HG03066 (cell line): ENCODE measurements around the gene CSTB.

ENCODE experiments used
- ATAC-seq: cut with Tn5 transposase; IDR thresholded peaks from one replicate; pipeline ENCODE4 v1.9.1; 2021; ENCODE audit warnings: low read depth; ENCODE audit not compliant: unreplicated experiment

The CSTB gene

DNA sequence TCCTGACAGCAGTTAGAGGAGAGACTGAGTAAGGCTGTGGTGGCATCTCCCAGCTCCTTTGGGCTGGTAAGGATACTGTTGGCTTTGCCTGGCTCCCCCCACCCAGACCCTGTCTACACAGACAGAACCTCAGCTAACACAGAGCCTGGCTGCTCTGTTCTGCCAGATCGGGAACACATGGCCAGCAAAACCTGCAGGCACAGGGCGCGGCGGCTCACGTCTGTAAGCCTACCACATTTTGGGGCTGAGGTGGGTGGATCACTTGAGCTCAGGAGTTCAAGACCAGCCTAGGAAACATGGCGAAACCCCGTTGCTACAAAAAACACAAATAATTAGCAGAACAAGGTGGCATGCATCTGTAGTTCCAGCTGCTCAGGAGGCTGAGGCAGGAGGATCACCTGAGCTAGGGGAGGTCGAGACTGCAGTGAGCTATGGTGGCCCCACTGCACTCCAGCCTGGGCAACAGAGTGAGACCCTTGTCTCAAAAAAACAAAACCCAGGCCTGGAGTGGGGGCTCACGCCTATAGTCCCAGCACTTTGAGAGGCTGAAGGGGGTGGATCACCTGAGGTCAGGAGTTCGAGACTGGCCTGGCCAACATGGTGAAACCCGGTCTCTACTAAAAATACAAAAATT is 6.7 kb downstream of the CSTB start:
- ATAC-seq = no peak

DNA sequence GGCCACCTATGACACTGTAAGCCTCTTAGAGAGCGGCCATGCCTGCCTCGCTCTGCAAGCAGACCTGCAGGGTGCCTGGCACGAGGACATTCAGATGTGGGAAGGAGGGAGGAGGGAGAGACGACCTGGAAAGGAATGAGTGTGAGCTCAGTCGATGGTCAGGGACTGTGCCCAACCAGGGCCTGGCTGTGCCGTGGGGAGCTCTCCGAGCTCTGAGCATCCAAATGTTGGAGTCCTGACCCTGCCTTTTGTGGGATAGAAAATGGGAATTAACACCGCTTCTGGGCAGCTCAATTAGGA is 7.3 kb downstream of the CSTB start:
- no peak for ATAC-seq

DNA sequence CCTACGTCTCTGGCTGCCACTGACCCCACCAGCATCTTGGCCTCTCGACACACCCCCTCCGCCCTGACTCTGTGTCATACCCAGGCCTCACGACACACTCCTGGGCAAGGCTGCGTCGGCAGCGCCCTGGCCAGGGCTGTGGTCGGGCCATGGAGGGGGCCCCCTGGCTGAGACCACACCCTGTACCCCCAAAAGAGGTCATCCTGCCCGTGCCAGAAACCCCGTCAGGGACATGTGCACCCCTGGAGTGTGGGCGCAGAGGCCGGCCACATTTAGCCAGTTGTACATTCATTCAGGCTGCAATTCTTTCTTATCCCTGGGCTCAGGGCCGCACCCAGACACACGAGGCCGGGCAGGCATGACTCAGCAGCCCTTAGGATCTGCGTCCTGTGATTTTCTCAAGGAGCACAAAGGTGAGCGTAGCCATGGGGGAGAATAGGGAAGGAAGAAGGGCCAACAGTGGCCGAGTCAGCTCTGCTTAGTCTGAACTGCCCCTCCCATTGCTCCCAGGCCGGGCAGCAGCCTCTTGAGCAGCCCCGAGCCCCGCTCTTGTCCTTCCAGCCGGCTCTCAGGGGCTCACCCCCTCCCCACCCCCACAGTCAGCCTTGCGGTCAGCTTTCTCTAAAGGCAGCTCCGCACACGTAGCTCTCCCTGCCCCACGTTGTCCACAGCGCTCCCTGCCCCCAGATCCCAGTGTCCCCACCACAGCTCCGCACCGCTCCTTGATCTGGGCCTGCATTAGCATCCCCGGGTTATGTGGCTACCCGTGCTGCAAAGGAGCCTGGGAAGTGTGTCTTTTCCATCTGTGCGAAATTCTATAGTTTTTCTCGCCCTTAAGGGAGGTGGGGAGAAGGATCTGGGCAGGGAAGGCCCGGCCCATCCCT is 7.9 kb downstream of the CSTB start:
- no peak for ATAC-seq

DNA sequence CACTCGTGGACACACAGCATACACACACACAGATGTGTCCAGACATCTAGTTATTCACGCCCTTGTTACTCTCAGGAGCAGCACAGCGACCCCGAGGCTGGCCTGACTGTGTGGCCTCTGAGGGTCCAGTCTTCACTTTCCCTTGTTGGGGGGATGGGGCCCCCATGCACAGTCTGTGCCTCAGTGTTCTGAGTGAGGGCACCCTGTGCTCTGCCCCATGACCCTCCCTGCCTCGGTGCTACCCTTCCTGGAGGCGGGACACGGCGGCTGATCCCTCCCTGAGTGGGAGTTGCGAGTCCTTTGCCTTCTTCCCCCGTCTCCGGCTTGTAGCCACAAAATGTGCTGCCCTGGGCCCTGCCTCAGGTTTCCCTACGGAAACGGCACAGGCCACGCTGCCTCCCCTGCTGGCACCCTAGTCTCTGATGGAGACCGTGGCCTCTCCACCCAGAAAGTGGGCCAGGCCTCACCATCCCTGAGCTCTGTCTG is 8.6 kb downstream of the CSTB start:
- ATAC-seq = no peak

DNA sequence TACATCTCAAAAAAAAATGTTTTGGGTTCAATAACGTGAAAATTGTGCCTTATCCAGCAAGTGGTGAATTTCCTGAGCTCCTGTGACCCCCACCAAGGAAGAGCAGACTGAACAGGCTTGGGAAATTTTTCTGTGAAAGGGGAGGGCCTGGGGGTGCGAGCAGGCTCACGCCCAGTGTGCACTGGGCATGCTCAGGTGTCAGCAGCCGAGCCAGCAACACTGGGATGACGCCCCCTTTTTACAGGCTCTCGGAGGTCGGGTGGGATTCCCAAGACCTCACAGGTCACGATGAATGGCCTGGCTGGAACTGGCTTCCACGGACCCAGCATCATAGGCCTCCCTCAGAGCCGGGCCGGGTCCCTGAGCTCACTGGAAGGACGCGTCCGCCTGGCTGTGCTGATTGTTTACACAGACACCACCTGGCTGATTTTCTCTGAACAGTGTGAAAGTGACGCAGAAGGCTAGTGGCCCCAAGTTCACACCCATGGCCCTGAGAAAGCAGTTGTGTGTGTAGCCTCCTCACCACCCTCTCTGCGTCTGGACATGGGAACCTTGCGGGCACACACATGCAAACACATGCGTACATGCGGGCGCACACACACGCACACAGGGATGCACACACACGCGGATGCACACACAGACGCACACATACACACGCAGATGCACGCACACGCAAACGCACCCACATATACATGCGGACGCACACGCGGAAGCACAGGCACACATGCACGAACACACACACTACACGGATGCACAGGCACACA is 9.2 kb downstream of the CSTB start:
- ATAC-seq = no peak

DNA sequence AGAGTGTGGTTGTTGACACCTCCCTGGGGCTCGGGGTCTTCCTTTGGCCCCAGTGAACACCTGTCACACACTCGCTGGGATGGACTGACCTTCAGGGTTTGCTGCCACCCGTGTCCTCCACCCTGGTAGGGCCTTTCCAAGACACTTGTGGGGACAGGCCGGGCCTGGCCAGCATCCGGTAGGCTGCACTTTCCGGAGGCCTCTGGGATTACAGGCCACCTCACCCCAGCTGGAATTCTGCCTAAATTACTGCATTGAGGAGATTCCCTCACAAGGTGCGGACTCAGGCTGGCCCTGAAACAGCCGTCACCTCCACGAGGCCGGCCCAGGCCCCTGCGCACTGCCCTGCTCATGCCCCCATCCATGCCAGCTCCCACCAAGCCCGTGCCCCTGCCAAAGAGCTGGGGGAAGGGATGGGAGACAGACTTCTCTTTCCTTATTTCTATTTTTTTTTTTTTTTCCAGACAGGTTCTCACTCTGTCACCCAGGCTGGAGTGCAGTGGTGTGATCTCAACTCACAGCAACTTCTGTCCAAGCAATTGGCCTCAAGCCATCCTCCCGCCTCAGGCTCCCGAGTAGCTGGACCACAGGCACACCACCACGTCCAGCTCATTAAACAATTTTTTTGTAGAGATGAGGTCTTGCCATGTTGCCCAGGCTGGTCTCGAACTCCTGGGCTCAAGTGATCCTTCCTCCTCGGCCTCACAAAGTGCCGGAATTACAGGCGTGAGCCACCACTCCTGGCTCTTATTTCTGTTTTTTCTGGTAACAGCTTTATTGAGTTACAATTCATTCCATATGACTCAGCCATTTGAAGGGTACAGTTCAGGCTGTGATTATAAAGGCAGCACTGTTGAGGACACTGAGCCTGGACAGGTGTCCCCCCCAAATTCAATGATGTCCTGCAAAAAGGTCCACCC is 11.3 kb downstream of the CSTB start:
- ATAC-seq = no peak

DNA sequence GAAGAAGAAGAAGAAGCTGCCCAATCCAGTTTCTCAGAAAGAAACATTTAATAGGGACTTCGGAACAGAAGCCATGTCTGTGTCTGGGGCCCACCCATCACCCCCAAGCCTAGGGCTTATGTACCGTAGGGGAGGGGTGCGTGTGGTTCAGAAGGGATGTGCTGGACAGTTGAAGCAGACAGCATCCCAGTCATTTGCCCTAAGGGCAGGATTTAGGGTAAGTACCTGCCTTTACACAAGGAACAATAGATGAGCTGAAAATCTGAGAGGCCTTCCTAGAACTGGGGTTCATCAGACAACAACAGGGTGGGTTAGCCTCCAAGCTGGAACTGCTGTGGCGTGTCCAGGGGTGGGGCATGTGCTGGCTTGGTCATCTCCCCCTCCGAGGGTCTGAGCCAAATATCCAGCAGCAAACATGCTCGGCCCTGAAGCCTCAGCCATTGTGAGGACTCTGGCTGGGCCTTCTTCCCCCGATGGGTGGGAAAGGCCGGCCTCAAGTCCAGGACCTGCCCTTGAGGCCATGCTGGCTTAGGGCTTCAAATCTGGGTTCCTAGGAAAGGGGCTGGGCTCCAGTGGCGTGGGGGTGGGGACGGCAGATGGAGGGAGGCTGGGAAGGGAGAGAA is 12.1 kb downstream of the CSTB start:
- no peak for ATAC-seq

DNA sequence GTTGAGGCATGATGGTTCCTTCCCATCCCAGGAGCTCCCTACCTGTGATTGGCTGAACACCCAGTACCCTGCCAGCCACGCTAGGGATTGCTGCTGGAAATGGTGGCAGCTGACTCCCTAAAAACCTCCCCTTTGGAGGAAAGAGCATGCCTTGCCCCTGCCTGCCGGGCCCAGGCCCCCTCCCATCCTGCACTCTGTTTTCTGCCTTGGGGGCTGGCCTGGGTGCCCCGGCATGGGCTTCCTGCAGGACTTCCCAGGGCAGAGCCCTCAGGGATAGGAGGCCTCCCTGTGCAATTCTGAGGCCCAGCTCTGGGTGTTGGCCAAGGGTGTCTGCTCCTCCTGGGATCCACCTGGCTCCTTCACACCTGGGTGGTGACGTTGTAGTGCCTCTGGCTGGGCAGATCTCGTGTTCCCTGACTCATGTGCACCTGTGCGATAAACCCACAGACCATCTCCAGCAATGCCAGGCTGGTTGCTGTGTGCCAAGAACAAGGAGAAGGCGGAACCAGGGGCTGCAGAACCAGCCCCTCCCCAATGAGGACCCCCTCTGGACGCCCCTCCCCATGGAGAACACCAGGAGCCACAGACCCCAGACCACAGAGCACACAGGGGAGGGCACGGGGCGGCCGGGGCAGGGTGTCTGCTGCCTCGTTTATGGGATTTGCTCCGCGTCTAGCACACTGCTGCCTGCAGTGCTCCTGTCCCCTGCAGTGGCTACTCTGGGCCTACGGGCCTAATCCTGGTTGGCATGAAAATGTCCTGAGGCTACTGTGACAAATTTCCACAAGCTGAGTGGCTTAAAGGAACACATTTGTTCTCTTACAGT is 13.6 kb downstream of the CSTB start:
- ATAC-seq = no peak

DNA sequence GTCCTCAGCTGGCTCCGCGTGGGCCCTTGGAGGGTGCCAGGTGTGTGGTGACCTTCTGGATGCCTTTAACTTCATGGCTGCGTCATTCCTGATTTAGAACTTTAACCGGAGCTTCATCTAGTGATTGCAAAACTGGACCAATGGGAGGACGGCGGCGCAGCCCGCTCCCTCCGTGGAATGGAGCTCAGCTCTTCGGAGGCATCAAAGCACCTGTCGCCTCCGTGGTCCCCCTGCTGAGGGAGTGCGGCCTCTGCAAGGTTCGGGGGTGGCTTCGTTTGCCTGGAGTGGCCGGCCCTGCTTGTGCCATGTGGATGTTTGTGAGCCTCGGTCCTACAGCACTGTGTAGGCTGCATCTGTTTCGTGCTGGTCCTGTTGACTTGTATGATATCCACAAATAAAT is 14.2 kb downstream of the CSTB start:
- ATAC-seq = no peak

DNA sequence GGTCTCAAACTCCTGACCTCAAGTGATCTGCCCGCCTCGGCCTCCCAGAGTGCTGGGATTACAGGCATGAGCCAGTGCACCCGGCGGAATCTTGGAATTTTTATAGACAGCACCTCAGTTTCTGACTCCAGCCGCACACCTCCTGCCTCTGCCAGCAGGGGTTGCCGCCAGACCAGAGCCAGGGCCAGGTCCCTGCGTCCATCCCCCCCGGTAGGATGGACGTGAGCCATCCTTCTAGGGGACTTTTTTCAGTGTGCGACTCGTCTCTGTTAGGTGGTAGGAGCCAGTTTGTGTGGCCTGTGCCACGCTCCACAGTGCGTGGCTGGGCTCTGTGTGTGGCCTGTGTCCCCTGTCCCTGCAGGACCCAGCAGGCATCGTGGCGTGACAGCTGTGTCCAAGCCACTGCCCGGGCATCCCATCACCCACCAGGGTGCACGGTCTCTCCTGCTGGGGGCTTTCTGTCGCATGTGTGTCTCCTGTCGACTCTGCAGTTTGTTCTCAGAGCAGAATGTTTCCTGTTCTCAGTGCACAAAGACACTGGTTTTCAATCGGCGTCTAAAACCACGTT is 15.6 kb downstream of the CSTB start:
- no peak for ATAC-seq

DNA sequence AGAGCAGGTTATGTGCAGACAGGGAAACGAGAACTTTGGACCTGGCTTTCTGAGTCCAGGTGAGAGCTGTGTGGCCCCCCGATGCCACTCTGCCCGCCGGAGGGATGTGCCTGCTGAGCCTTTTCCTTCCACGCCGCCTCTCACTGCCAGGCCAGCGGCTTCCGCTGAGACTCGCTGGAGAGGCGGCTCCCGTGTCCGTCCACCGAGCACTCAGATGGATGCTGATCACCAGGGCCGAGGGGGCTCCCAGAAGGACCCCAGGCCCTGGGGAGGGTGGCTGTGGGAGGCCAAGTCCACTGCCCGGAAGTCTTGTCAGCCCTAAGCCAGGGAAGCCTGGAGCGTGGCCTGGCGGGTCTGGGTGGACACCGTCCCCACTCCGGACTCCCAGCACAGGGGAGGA is 16.5 kb downstream of the CSTB start:
- no peak for ATAC-seq

DNA sequence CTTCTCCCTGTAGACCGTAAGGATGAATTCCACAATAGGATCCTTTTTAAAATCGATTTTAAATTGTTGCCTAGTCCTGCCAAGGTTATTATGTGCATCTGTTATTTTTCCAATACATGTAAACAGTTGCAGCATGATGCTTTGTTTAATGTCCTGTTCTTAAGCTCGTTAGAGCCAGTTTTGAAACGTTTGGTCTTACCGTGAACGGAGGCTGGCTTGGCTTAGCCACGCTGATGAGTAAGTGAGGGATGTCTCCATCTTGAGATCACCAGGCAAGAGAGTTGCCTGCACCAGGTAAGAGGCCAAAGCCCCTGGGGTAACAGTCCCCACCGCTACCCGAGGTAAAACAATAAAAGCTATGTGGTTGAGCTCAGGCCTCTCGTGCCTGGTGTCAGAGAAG is 17.3 kb downstream of the CSTB start:
- no peak for ATAC-seq

DNA sequence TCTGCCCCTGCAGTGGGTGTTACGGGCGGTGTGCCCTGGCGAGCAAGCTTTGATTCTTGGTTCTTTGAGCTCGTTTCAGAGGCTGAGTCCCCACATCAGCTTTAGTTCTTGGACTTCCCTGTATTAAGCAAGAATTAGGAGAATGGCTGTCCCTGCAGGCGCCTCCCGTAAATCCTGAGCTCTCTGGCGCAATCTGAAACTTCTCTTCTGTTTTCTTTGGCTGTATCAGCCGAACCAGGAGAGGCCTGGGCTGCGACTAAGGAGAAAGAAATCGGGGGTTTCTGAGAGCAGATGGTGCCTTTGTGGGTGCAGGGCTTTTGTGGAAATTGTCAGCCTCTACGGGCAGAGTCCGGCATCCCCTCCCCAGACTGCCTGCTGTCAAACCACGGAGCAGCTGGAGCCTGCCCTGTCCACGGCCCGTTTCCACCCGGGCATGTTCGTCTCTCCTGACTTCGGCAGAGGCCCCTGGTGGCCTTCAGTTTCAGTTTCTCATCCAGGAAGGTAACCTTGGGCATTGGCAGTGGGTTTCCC is 17.9 kb downstream of the CSTB start:
- no peak for ATAC-seq

DNA sequence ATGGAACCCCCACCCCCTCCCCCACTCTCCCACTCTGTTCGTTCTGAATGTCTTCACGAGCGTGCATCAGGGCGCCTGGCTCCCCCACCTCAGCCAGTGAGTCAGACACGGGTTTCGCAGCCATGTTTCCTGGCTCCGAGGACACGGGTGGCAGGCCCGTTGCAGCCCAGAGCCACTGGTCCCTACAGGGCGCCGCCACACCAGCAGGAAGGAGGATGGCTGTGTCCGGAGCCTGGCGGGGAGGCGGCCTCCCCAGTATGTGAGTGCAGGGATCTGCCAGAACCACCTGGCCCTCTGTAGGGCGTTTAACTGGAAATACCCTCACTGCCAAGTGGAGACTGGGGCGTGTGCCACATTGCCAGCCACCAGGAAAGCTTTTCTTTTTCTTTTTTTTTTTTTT is 18.5 kb downstream of the CSTB start:
- ATAC-seq = no peak

DNA sequence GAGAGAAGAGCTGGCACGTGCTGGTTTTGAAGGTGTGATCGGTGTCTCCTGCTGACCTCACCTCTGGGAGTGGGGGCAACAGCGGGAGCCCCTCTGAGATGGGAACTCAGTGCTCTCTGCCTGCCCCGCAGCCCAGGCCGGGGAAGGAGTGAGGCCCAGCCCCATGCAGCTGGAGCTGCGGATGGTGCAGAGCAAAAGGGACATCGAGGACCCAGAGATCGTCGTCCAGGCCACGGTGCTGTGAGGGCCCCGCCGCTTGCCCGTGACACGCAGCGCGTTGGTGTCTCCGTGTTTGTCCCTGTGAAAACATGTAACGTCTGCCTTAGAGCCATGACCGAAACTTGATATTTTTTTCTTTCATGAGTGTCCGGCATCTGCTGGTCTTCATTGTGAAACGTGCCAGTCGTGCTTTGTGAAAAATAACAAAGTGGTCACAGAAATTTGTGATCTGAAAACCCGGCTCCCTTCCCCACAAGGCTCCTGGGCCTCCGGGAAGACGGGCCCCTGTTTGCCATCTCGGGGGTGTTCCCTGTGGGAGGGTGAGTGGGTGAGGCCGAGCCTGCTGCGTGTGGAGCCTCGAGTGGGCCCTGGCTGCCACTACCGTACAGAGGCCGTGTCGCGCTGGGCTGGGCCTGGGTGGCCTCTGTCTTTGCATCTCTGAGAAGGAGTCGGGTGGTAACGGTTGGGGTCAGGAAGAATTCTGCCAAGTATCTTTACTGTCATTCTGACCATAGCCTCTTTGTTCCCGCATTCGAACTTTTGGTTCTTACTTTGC is 20.1 kb downstream of the CSTB start:
- no peak for ATAC-seq

DNA sequence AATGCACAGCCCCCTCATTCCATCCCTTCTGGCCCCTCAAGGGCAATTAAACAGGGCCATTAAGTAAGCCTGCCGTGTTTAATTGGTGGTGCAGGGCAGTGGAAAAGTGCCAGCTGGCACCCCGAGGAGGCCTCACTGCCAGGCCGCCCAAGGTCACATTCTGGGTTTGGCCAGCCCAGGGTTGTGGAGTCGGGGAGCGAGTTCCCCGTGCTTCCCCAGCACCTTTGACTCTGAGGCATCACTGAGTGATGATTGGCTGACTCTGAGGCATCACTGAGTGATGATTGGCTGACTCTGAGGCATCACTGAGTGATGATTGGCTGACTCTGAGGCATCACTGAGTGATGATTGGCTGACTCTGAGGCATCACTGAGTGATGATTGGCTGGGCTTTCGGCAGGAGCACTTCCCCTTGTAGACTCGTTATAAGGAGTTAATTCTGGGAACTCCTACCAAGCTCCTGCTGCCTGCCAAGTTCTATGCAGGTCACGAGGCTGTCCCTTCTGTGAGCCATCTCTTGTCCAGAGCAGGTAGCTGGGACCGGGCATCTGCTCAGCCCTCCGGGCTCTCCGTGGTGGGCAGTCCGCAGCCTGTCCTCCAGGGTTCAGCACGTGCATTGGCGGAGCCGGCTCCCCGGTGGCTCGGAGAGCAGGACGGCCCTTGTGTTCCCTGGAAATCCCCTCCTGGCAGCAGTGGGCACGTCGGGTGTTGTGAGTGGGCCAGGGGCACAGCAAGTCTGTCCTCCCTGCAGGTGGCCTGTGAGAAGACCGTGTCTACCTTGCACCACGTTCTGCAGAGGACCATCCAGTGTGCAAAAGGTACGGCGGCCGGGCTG is 20.9 kb downstream of the CSTB start:
- no peak for ATAC-seq

DNA sequence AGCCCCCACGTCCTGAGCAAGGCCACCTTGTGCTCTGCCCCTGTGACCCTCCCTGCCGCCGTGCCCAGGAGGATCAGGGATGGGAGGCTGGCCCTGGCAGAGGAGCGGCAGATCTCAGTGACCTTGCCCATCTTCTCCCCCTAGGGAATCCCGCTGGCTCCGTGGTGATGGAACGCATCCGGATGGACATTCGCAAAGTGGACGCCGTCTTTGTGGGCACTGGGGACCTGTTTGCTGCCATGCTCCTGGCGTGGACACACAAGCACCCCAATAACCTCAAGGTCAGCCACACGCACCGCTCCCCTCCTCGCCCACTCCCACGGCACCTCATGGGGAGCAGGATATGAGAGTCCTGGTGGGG is 22.7 kb downstream of the CSTB start:
- ATAC-seq = no peak
